K562 (cell line): Measurements from ENCODE around the gene ABCA10. TPM values are rescaled to one million over a fixed set of nuclear protein-coding genes. Genes with fewer than 3 reads are reported as not detected.

Experiments
- CREB1 ChIP-seq, 2 experiments: sonication (generic) in 1 of 2; formaldehyde crosslinking in 1 of 2; IDR thresholded peaks; 2 replicates each; pipeline versions ENCODE4 v1.6.1 to v1.8.0; 2012 to 2022; ENCODE audit warnings: inconsistent platforms in 1 of 2, mild to moderate bottlenecking in 1 of 2, missing genetic modification reagents in 1 of 2, moderate library complexity in 1 of 2
- ELF2 ChIP-seq: fragments of 250-450 bp; sonication (Bioruptor Pico); IDR thresholded peaks from 2 replicates; pipeline ENCODE4 v1.5.0; 2021; ENCODE audit warnings: mild to moderate bottlenecking
- ETV5 ChIP-seq: sonication (generic); formaldehyde crosslinking; IDR thresholded peaks from 2 replicates; pipeline ENCODE4 v1.4.0; 2020; ENCODE audit warnings: low read depth, mild to moderate bottlenecking, missing genetic modification reagents
- FOS ChIP-seq: IDR thresholded peaks from 3 replicates; pipeline ENCODE4 v1.6.1; 2011; ENCODE audit not compliant: insufficient read length; ENCODE audit errors: extremely low read depth
- HDAC3 ChIP-seq: fragments of 450-650 bp; IDR thresholded peaks from 2 replicates; pipeline ENCODE4 v1.6.1; 2018; ENCODE audit warnings: borderline replicate concordance, mild to moderate bottlenecking, moderate library complexity; ENCODE audit not compliant: partially characterized antibody
- ID3 ChIP-seq, 2 experiments: fragments of 250-450 bp in 1 of 2; fragments of 450-650 bp in 1 of 2; sonication (Bioruptor Pico) in 1 of 2; IDR thresholded peaks; 2 replicates each; pipeline versions ENCODE4 v1.6.1 to v1.8.0; 2016 to 2021; ENCODE audit warnings: mild to moderate bottlenecking in 2 of 2, moderate library complexity in 2 of 2, missing compliant biosample characterization in 1 of 2, missing genetic modification characterization in 1 of 2
- KAT7 ChIP-seq: sonication (generic); formaldehyde crosslinking; IDR thresholded peaks from 2 replicates; pipeline ENCODE4 v1.8.0; 2022; ENCODE audit warnings: missing genetic modification reagents, mild to moderate bottlenecking, borderline replicate concordance
- NFRKB ChIP-seq: fragments of 450-650 bp; IDR thresholded peaks from 2 replicates; pipeline ENCODE4 v1.6.1; 2016; ENCODE audit warnings: low read depth
- NR4A1 ChIP-seq, 2 experiments: fragments of 250-450 bp in 1 of 2; fragments of 450-650 bp in 1 of 2; sonication (Bioruptor Pico) in 1 of 2; IDR thresholded peaks; 2 replicates each; pipeline versions ENCODE4 v1.4.0 to v1.6.1; 2016 to 2020; ENCODE audit warnings: mild to moderate bottlenecking in 2 of 2, missing compliant biosample characterization in 1 of 2, missing genetic modification characterization in 1 of 2, moderate library complexity in 1 of 2
- RBFOX2 ChIP-seq: fragments of 200-400 bp; formaldehyde crosslinking; IDR thresholded peaks from 2 replicates; pipeline ENCODE4 v1.6.1; 2017; ENCODE audit warnings: low read depth, mild to moderate bottlenecking, low read length, moderate library complexity
- SMARCC2 ChIP-seq: fragments of 450-650 bp; IDR thresholded peaks from 2 replicates; pipeline ENCODE4 v1.6.1; 2017; ENCODE audit warnings: antibody characterized with exemption, moderate library complexity, mild to moderate bottlenecking, low read depth
- SMC3 ChIP-seq: conservative IDR thresholded peaks from 2 replicates; pipeline ENCODE4 v1.6.1; 2011; ENCODE audit warnings: low read depth, low read length, improper control_type of control experiment; ENCODE audit not compliant: insufficient read depth
- SNAPC5 ChIP-seq: fragments of 250-450 bp; sonication (Bioruptor Pico); IDR thresholded peaks from 2 replicates; pipeline ENCODE4 v1.8.0; 2021; ENCODE audit warnings: moderate library complexity, mild to moderate bottlenecking, inconsistent platforms
- SNRNP70 ChIP-seq: fragments of 200-400 bp; formaldehyde crosslinking; optimal IDR thresholded peaks from 2 replicates; pipeline ENCODE3; 2017; ENCODE audit warnings: low read depth, low read length
- SRSF7 ChIP-seq: fragments of 200-400 bp; formaldehyde crosslinking; optimal IDR thresholded peaks from 2 replicates; pipeline ENCODE3; 2017; ENCODE audit warnings: mild to moderate bottlenecking, low read depth, low read length
- STAT5A ChIP-seq: IDR thresholded peaks from 2 replicates; pipeline ENCODE4 v1.6.1; 2012; ENCODE audit warnings: low read length, inconsistent platforms, borderline replicate concordance
- TEAD1 ChIP-seq, 2 experiments: fragments of 450-650 bp in 1 of 2; sonication (generic) in 1 of 2; formaldehyde crosslinking; IDR thresholded peaks; 2 replicates each; pipeline versions ENCODE4 v1.4.0 to v1.8.0; 2020 to 2022; ENCODE audit warnings: mild to moderate bottlenecking in 2 of 2, missing genetic modification reagents in 1 of 2
- TRIM28 ChIP-seq: fragments of 450-650 bp; IDR thresholded peaks from 2 replicates; pipeline ENCODE4 v1.6.1; 2017
- ZFPM2 ChIP-seq: fragments of 250-450 bp; sonication (Bioruptor Pico); IDR thresholded peaks from 2 replicates; pipeline ENCODE4 v1.5.1; 2022; ENCODE audit warnings: mild to moderate bottlenecking
- ZNF165 ChIP-seq: fragments of 250-450 bp; sonication (Bioruptor Pico); IDR thresholded peaks from 2 replicates; pipeline ENCODE4 v1.4.0; 2020; ENCODE audit warnings: borderline replicate concordance
- ZNF184 ChIP-seq: sonication (generic); formaldehyde crosslinking; IDR thresholded peaks from 2 replicates; pipeline ENCODE4 v1.5.0; 2020; ENCODE audit warnings: missing genetic modification reagents
- ZNF274 ChIP-seq: IDR thresholded peaks from 2 replicates; pipeline ENCODE4 v1.6.1; 2011; ENCODE audit warnings: low read depth, mild to moderate bottlenecking, low read length, moderate library complexity, borderline replicate concordance
- ZNF584 ChIP-seq: fragments of 200-800 bp; sonication (Bioruptor generic); IDR thresholded peaks from 2 replicates; pipeline ENCODE4 v1.6.1; 2016; ENCODE audit warnings: low read depth, mild to moderate bottlenecking, missing genetic modification characterization, missing compliant biosample characterization
- ZNF589 ChIP-seq: fragments of 200-800 bp; sonication (Bioruptor generic); IDR thresholded peaks from 2 replicates; pipeline ENCODE4 v1.6.1; 2016; ENCODE audit warnings: low read depth, missing genetic modification characterization, missing compliant biosample characterization
- polyA plus RNA-seq, 8 experiments: library from polyadenylated mRNA; depleted of rRNA in 4 of 8; stranded (reverse) in 5 of 8; unstranded in 3 of 8; fragments of >200 nt; fragmentation: Nextera tagmentation in 2 of 8; fragmentation: Illumina TruSeq in 1 of 8; extraction: Ambion mirVana in 2 of 8; extraction: Trizol in 1 of 8; gene quantifications; 2 replicates each; pipeline versions ENCODE4 v1.2.1 to v1.2.3, GENCODE V29; 2011 to 2014; ENCODE audit warnings: inconsistent platforms in 1 of 8, missing spikeins in 1 of 8
- total RNA-seq, 7 experiments: library from RNA; depleted of rRNA in 6 of 7; stranded (reverse); fragments of >200 nt in 6 of 7; fragmentation: Illumina TruSeq in 2 of 7; extraction: Trizol in 2 of 7; gene quantifications; 2 replicates each; pipeline versions ENCODE4 v1.2.1 to v1.2.3, GENCODE V29; 2011 to 2021; ENCODE audit warnings: low replicate concordance in 1 of 7
- TF ChIP-seq, protein P1 (sequence below): sonication (generic); formaldehyde crosslinking; IDR thresholded peaks from 2 replicates; pipeline ENCODE4 v1.8.1; 2023; ENCODE audit warnings: mild to moderate bottlenecking, missing genetic modification reagents

The ABCA10 gene
- total and polyA plus RNA-seq, 9 of the 15 experiments (the other 6 are each of a cell fraction or from before 2014, with no cell fraction given): 0.04 to 0.45 (median 0.15) TPM; not detected in 1

DNA sequence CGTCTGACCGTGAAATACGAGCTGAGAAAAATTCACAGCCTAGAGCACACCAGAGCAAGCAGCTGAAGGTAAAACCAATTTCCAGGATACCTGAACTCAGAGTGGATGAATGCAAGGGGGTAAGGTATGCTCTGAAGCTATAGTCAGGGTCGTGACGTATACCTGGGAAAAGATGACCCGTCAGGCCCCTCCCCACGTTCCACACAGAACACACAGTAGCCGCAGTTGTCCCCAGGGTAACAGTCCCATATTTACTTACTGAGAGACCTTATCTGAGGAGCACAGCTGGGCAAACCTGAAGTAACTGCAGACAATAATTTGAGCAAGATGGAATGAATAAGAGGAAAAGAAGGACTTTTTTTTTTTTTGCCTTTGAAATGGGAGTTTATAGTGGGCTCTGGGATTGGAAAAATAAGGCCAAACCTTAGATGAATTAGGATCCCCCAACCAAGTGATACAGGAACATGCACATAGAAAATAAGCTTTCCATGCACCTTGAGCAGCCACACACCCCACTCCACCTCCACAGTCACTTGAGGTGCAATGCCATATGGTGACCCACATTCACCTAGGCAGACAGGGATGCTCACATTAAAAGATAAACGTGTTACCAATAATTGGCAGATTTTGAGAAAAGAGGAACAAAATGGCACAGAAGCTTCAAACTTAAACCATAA, 124.9 kb downstream of the ABCA10 start (continued):
- TF ChIP-seq, protein P1, sequence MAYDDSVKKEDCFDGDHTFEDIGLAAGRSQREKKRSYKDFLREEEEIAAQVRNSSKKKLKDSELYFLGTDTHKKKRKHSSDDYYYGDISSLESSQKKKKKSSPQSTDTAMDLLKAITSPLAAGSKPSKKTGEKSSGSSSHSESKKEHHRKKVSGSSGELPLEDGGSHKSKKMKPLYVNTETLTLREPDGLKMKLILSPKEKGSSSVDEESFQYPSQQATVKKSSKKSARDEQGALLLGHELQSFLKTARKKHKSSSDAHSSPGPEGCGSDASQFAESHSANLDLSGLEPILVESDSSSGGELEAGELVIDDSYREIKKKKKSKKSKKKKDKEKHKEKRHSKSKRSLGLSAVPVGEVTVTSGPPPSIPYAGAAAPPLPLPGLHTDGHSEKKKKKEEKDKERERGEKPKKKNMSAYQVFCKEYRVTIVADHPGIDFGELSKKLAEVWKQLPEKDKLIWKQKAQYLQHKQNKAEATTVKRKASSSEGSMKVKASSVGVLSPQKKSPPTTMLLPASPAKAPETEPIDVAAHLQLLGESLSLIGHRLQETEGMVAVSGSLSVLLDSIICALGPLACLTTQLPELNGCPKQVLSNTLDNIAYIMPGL: no peak
- TF ChIP-seq SMARCC2: peak; percentile 59; the same call in 1 of the 2 replicates
- no peak; the same call in 1 of the 2 replicates for TF ChIP-seq ZNF584 (CRISPR knock-in tag)
- TF ChIP-seq SRSF7: no peak
- peak in 1 of 2 experiments; percentile 61; a peak in 1 of 4 replicates for TF ChIP-seq TEAD1 (CRISPR knock-in tag; IDR thresholded peaks at IDR 0.05)
- no peak for TF ChIP-seq FOS
- TF ChIP-seq ZNF184 (CRISPR knock-in tag): no peak
- TF ChIP-seq STAT5A: peak; percentile 81
- TF ChIP-seq ZNF274: no peak
- no peak; the same call in 1 of the 2 replicates for TF ChIP-seq ETV5 (CRISPR knock-in tag)
- TF ChIP-seq CREB1 (IDR thresholded peaks at IDR 0.05): peak; percentile 72
- TF ChIP-seq CREB1 (CRISPR knock-in tag; IDR thresholded peaks at IDR 0.05): peak; percentile 61; the same call in 1 of the 2 replicates
- peak; percentile 22; the same call in 1 of the 2 replicates for TF ChIP-seq NFRKB
- no peak for TF ChIP-seq ZNF165 (CRISPR knock-in tag)
- TF ChIP-seq ID3 (CRISPR knock-in tag; IDR thresholded peaks at IDR 0.05): no peak
- TF ChIP-seq ID3 (tag; IDR thresholded peaks at IDR 0.05): no peak
- TF ChIP-seq NR4A1 (CRISPR knock-in tag; IDR thresholded peaks at IDR 0.05): no peak
- TF ChIP-seq NR4A1 (tag; IDR thresholded peaks at IDR 0.05): no peak
- TF ChIP-seq TRIM28: peak; percentile 60; the same call in 1 of the 2 replicates
- no peak for TF ChIP-seq RBFOX2
- 0 out of 2 replicates have a peak, but pooled peaks have one; percentile 46 for TF ChIP-seq ZNF589 (CRISPR knock-in tag)
- no peak for TF ChIP-seq KAT7 (CRISPR knock-in tag)
- no peak for TF ChIP-seq HDAC3
- TF ChIP-seq ELF2 (CRISPR knock-in tag): no peak
- no peak for TF ChIP-seq SNRNP70
- TF ChIP-seq SNAPC5 (CRISPR knock-in tag): no peak
- TF ChIP-seq SMC3: no peak
- no peak for TF ChIP-seq ZFPM2
